ENCODE results near the gene HSD11B2.

DNA sequence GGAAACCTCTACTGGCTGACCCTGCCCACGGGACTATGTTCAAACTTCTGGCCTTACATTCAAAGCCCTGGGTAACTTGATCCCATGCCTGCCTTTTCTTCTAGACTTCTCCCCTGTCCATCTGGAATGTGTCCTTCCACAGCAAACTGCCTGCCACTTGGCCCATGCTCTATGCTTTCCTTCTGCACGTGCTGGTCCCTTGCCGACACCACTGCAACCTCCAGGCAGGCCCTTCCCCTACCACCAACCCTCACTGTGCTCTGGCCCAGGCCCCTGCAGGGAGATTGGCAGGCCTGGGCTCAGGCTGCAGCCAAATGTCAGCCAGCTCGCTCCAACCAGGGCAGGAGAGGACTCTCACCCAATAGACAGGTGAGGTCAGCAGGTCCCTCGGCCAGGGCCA is 11.0 kb downstream of the HSD11B2 start:
- TF ChIP-seq, protein P1, sequence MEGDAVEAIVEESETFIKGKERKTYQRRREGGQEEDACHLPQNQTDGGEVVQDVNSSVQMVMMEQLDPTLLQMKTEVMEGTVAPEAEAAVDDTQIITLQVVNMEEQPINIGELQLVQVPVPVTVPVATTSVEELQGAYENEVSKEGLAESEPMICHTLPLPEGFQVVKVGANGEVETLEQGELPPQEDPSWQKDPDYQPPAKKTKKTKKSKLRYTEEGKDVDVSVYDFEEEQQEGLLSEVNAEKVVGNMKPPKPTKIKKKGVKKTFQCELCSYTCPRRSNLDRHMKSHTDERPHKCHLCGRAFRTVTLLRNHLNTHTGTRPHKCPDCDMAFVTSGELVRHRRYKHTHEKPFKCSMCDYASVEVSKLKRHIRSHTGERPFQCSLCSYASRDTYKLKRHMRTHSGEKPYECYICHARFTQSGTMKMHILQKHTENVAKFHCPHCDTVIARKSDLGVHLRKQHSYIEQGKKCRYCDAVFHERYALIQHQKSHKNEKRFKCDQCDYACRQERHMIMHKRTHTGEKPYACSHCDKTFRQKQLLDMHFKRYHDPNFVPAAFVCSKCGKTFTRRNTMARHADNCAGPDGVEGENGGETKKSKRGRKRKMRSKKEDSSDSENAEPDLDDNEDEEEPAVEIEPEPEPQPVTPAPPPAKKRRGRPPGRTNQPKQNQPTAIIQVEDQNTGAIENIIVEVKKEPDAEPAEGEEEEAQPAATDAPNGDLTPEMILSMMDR (IDR thresholded peaks at IDR 0.05; ENCODE audit: low read depth, low read length, missing input control) = no peak
- TF ChIP-seq JUND (IDR thresholded peaks at IDR 0.05) = no peak
- TF ChIP-seq RXRA (IDR thresholded peaks at IDR 0.05) = peak in 1 of 2 donors; percentile 9
- TF ChIP-seq, protein P2, sequence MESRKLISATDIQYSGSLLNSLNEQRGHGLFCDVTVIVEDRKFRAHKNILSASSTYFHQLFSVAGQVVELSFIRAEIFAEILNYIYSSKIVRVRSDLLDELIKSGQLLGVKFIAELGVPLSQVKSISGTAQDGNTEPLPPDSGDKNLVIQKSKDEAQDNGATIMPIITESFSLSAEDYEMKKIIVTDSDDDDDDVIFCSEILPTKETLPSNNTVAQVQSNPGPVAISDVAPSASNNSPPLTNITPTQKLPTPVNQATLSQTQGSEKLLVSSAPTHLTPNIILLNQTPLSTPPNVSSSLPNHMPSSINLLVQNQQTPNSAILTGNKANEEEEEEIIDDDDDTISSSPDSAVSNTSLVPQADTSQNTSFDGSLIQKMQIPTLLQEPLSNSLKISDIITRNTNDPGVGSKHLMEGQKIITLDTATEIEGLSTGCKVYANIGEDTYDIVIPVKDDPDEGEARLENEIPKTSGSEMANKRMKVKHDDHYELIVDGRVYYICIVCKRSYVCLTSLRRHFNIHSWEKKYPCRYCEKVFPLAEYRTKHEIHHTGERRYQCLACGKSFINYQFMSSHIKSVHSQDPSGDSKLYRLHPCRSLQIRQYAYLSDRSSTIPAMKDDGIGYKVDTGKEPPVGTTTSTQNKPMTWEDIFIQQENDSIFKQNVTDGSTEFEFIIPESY (IDR thresholded peaks at IDR 0.05) = no peak
- TF ChIP-seq, protein P3, sequence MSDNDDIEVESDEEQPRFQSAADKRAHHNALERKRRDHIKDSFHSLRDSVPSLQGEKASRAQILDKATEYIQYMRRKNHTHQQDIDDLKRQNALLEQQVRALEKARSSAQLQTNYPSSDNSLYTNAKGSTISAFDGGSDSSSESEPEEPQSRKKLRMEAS (IDR thresholded peaks at IDR 0.05) = no peak
- TF ChIP-seq TAF1 (conservative IDR thresholded peaks at IDR 0.05) = no peak
- no peak for TF ChIP-seq SP1 (IDR thresholded peaks at IDR 0.05)
- TF ChIP-seq YY1 (IDR thresholded peaks at IDR 0.05) = no peak
- TF ChIP-seq, protein P4, sequence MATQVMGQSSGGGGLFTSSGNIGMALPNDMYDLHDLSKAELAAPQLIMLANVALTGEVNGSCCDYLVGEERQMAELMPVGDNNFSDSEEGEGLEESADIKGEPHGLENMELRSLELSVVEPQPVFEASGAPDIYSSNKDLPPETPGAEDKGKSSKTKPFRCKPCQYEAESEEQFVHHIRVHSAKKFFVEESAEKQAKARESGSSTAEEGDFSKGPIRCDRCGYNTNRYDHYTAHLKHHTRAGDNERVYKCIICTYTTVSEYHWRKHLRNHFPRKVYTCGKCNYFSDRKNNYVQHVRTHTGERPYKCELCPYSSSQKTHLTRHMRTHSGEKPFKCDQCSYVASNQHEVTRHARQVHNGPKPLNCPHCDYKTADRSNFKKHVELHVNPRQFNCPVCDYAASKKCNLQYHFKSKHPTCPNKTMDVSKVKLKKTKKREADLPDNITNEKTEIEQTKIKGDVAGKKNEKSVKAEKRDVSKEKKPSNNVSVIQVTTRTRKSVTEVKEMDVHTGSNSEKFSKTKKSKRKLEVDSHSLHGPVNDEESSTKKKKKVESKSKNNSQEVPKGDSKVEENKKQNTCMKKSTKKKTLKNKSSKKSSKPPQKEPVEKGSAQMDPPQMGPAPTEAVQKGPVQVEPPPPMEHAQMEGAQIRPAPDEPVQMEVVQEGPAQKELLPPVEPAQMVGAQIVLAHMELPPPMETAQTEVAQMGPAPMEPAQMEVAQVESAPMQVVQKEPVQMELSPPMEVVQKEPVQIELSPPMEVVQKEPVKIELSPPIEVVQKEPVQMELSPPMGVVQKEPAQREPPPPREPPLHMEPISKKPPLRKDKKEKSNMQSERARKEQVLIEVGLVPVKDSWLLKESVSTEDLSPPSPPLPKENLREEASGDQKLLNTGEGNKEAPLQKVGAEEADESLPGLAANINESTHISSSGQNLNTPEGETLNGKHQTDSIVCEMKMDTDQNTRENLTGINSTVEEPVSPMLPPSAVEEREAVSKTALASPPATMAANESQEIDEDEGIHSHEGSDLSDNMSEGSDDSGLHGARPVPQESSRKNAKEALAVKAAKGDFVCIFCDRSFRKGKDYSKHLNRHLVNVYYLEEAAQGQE (IDR thresholded peaks at IDR 0.05) = no peak
